Kidney glomerular epithelial cell (primary cell): ENCODE results near the gene CMBL.
"Not testable (repeated sequence)": the region's sequence is repeated elsewhere in the genome, so short reads cannot be mapped to it uniquely, and the experiment has no call there.

ENCODE experiments used
- DNase-seq: peaks from one replicate; lab custom pipeline; 2025; lab: John Stamatoyannopoulos, UW

CMBL gene

GRCh38 chr5:10333154-10334006 lies 25.7 kb upstream of the CMBL start:
- no peak for DNase-seq

- DNase-seq, result no peak
Observed at GRCh38 chr5:10332301-10332700, 24.6 kb upstream of the CMBL start.

GRCh38 chr5:10331341-10331796 lies 23.7 kb upstream of the CMBL start:
- DNase-seq, result no peak

GRCh38 chr5:10330511-10331230 lies 23.0 kb upstream of the CMBL start:
- DNase-seq, result no peak

- no peak for DNase-seq
Observed at GRCh38 chr5:10329820-10330481, 22.2 kb upstream of the CMBL start.

- no peak for DNase-seq
Observed at GRCh38 chr5:10329446-10329819, 21.7 kb upstream of the CMBL start.

GRCh38 chr5:10328323-10328722 lies 20.6 kb upstream of the CMBL start:
- no peak for DNase-seq

GRCh38 chr5:10324518-10325370 lies 17.0 kb upstream of the CMBL start:
- DNase-seq, result no peak

GRCh38 chr5:10323588-10324488 lies 16.1 kb upstream of the CMBL start:
- no peak for DNase-seq

- no peak for DNase-seq
Observed at GRCh38 chr5:10321882-10322281, 14.2 kb upstream of the CMBL start.

GRCh38 chr5:10320793-10321192 lies 13.1 kb upstream of the CMBL start:
- no peak for DNase-seq

- DNase-seq, result no peak
Observed at GRCh38 chr5:10319202-10319851, 11.6 kb upstream of the CMBL start.

- DNase-seq, result no peak
Observed at GRCh38 chr5:10317825-10318682, 10.4 kb upstream of the CMBL start.

GRCh38 chr5:10315824-10316509 lies 8.3 kb upstream of the CMBL start:
- no peak for DNase-seq

- DNase-seq, result no peak
Observed at GRCh38 chr5:10315201-10315600, 7.5 kb upstream of the CMBL start.

- no peak for DNase-seq
Observed at GRCh38 chr5:10311595-10312425, 4.1 kb upstream of the CMBL start.

- DNase-seq, result not testable (repeated sequence)
Observed at GRCh38 chr5:10310835-10311570, 3.3 kb upstream of the CMBL start.
